DOHH2 (cell line): ENCODE data around the gene CDKAL1.

Experiments
- H3F3A ChIP-seq: fragments of 200-600 bp; sonication (generic), shearing (Covaris generic); 2 replicates; pipeline ENCODE4 v1.6.0; 2016; ENCODE audit warnings: antibody characterized with exemption, mild to moderate bottlenecking; ENCODE audit not compliant: control insufficient read depth, insufficient read depth
- H3K27ac ChIP-seq: fragments of 200-600 bp; sonication (generic); 2 replicates; pipeline ENCODE4 v1.5.1; 2014; ENCODE audit warnings: low read depth, mild to moderate bottlenecking, low read length, moderate library complexity
- H3K27me3 ChIP-seq: fragments of 200-600 bp; sonication (generic); 2 replicates; pipeline ENCODE4 v1.6.1; 2014; ENCODE audit warnings: mild to moderate bottlenecking, low read length, mixed read lengths; ENCODE audit not compliant: control insufficient read depth
- H3K36me3 ChIP-seq: fragments of 200-600 bp; sonication (generic); 2 replicates; pipeline ENCODE4 v1.6.1; 2014; ENCODE audit warnings: mild to moderate bottlenecking, low read length, moderate library complexity, mixed read lengths; ENCODE audit not compliant: control insufficient read depth
- H3K4me1 ChIP-seq: fragments of 200-600 bp; sonication (generic); 2 replicates; pipeline ENCODE4 v1.6.1; 2014; ENCODE audit warnings: mild to moderate bottlenecking, low read length, mixed read lengths; ENCODE audit not compliant: control insufficient read depth
- H3K4me2 ChIP-seq: fragments of 200-600 bp; sonication (generic); 2 replicates; pipeline ENCODE4 v1.6.0; 2014; ENCODE audit warnings: mild to moderate bottlenecking, low read length, moderate library complexity
- H3K4me3 ChIP-seq: fragments of 200-600 bp; sonication (generic); 2 replicates; pipeline ENCODE4 v1.5.1; 2014; ENCODE audit warnings: mild to moderate bottlenecking, low read length, mixed read lengths
- H3K79me2 ChIP-seq: fragments of 200-600 bp; sonication (generic); 2 replicates; pipeline ENCODE4 v1.6.1; 2014; ENCODE audit warnings: mild to moderate bottlenecking, low read length, mixed read lengths; ENCODE audit not compliant: control insufficient read depth
- H3K9me2 ChIP-seq: fragments of 200-600 bp; sonication (generic); replicated peaks from 2 replicates; pipeline ENCODE4 v1.6.1; 2014; ENCODE audit warnings: mild to moderate bottlenecking, low read length, mixed read lengths; ENCODE audit not compliant: control insufficient read depth
- H3K9me3 ChIP-seq: fragments of 200-600 bp; sonication (generic); 2 replicates; pipeline ENCODE4 v1.6.1; 2014; ENCODE audit warnings: antibody characterized with exemption, low read length, mixed read lengths; ENCODE audit not compliant: control insufficient read depth, insufficient read depth
- H4K20me1 ChIP-seq: fragments of 200-600 bp; sonication (generic); 2 replicates; pipeline ENCODE4 v1.6.0; 2014; ENCODE audit warnings: low read depth, mild to moderate bottlenecking, antibody characterized with exemption, low read length, moderate library complexity; ENCODE audit not compliant: control insufficient read depth, insufficient read depth
- EZH2phosphoT487 ChIP-seq: fragments of 200-600 bp; sonication (generic); IDR thresholded peaks from 2 replicates; pipeline ENCODE4 v1.6.1; 2017; ENCODE audit warnings: borderline replicate concordance, mild to moderate bottlenecking, antibody characterized with exemption, low read length, moderate library complexity, mixed read lengths
- TF ChIP-seq, protein P1 (sequence below): fragments of 200-600 bp; sonication (generic); IDR thresholded peaks from one replicate; pipeline ENCODE4 v1.5.1; 2014; ENCODE audit warnings: antibody characterized with exemption, mild to moderate bottlenecking, low read depth, low read length; ENCODE audit not compliant: poor library complexity, severe bottlenecking

The CDKAL1 gene

DNA sequence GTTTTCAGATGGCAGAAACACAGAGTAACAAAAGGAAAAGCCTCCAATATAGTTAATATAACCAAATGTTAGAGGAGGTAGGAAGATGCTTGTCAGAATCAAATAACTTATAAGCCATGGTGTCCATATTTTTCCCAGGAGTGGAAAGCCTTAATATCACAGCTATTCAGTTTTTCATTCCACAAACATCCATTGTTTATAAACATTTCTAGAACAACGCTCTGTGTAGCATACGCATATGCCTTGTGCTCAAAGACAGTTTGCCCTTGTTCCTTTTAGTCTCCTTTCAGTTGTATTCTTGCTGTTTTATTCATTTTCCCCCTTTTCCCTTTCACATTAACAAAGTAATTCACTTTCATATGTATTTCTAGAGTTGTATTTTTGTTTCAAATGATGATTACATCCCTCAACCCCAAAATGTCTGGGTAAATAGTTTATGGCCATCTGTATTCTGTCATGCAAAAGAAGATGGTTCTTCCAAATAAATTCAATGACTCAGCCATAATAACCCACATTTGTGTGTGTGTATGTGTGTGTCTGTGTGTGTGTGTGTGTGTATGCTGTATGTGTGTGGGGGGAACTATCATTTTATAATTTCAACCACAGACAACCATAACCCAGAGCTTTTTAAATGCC, 603.6 kb downstream of the CDKAL1 start:
- TF ChIP-seq, protein P1, sequence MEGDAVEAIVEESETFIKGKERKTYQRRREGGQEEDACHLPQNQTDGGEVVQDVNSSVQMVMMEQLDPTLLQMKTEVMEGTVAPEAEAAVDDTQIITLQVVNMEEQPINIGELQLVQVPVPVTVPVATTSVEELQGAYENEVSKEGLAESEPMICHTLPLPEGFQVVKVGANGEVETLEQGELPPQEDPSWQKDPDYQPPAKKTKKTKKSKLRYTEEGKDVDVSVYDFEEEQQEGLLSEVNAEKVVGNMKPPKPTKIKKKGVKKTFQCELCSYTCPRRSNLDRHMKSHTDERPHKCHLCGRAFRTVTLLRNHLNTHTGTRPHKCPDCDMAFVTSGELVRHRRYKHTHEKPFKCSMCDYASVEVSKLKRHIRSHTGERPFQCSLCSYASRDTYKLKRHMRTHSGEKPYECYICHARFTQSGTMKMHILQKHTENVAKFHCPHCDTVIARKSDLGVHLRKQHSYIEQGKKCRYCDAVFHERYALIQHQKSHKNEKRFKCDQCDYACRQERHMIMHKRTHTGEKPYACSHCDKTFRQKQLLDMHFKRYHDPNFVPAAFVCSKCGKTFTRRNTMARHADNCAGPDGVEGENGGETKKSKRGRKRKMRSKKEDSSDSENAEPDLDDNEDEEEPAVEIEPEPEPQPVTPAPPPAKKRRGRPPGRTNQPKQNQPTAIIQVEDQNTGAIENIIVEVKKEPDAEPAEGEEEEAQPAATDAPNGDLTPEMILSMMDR = no peak
- no peak for TF ChIP-seq EZH2phosphoT487
- H3K36me3 ChIP-seq = no peaks in the 10 kb centered on the region
- H3K27me3 ChIP-seq = no peaks in the 10 kb centered on the region
- no peak overlapping the region for H3K4me3 ChIP-seq
- H3F3A ChIP-seq = no peaks in the 10 kb centered on the region
- no peaks in the 10 kb centered on the region for H3K9me2 ChIP-seq
- H3K4me1 ChIP-seq = peaks cover 2% of the 10 kb centered on the region
- H3K4me2 ChIP-seq = no peak overlapping the region
- H3K79me2 ChIP-seq = no peaks in the 10 kb centered on the region
- H3K27ac ChIP-seq = no peak overlapping the region
- no peaks in the 10 kb centered on the region for H4K20me1 ChIP-seq
- H3K9me3 ChIP-seq = no peaks in the 10 kb centered on the region

DNA sequence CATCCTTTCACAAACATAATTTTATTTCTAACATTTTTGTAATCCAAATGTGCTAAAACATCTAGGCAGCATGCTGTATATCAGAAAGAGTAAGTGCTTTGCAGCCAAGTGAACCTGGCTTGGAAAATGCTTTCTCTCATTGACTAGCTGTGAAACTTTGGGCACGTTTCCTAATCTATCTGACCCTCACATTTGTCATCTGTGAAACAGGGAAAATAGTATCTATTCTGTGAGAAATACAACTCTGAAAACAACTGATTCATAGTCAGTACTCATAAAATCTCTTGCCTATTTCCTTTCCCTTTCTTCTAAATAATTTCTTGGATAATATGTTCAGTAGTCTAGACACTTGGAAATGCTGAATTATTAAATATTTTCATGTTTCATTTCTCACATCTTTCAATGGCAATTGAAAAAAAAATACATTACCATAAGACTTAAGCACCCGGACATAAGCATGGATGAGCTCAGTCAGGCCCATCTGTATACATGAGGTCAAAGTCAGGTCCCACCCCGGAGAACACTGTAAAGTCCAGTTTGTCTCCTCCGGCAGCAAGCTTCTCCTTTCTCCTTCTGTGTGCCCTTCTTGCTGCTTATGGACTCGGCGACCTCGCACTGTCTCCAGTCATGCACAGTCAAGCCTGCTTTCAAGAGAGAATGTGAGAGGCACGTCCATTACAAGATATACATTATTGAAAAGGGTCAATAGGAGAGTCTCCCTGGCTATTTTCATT, 604.2 kb downstream of the CDKAL1 start:
- Histone ChIP-seq H3K9me3 (no peaks in the 10 kb centered on the region), H4K20me1 (no peaks in the 10 kb centered on the region), H3K4me1 (no peaks in the 10 kb centered on the region), H3K4me3 (no peak overlapping the region), H3K9me2 (no peaks in the 10 kb centered on the region), H3F3A (no peaks in the 10 kb centered on the region), H3K4me2 (no peak overlapping the region), H3K27me3 (no peaks in the 10 kb centered on the region), H3K36me3 (no peaks in the 10 kb centered on the region), H3K79me2 (no peaks in the 10 kb centered on the region), H3K27ac (no peak overlapping the region)
- TF ChIP-seq EZH2phosphoT487 = no peak
- TF ChIP-seq, protein P1 = no peak

DNA sequence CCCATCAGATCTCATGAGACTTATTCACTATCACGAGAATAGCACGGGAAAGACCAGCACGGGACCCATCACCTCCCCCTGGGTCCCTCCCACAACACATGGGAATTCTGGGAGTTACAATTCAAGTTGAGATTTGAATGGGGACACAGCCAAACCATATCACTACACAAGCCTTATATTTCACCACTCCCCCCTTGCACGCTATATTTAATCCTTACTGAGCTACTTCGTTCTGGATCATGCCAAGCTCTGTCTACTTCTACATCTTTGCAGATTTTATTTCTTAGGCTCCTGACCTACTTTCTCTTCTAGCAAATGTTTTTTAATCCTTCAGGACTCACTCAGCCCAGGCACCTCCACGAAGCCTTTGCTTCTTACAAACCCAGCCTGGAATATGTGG, 606.7 kb downstream of the CDKAL1 start:
- H3K9me2 ChIP-seq = no peaks in the 10 kb centered on the region
- H3K79me2 ChIP-seq = no peaks in the 10 kb centered on the region
- no peaks in the 10 kb centered on the region for H3K36me3 ChIP-seq
- no peaks in the 10 kb centered on the region for H4K20me1 ChIP-seq
- no peak overlapping the region for H3K4me2 ChIP-seq
- TF ChIP-seq EZH2phosphoT487 = no peak
- TF ChIP-seq, protein P1 = no peak
- H3K27me3 ChIP-seq = no peaks in the 10 kb centered on the region
- no peak overlapping the region for H3K4me3 ChIP-seq
- H3K9me3 ChIP-seq = no peaks in the 10 kb centered on the region
- H3K27ac ChIP-seq = no peak overlapping the region
- H3F3A ChIP-seq = no peaks in the 10 kb centered on the region
- no peaks in the 10 kb centered on the region for H3K4me1 ChIP-seq
